GM18502 (cell line): ENCODE results near the gene KLHL22.
"Not testable (repeated sequence)": the region's sequence is repeated elsewhere in the genome, so short reads cannot be mapped to it uniquely, and the experiment has no call there.

ENCODE experiments used
- ATAC-seq: cut with Tn5 transposase; IDR thresholded peaks from one replicate; pipeline ENCODE4 v1.9.1; 2021; ENCODE audit warnings: mild to moderate bottlenecking; ENCODE audit not compliant: unreplicated experiment, poor library complexity

The KLHL22 gene, protein sequence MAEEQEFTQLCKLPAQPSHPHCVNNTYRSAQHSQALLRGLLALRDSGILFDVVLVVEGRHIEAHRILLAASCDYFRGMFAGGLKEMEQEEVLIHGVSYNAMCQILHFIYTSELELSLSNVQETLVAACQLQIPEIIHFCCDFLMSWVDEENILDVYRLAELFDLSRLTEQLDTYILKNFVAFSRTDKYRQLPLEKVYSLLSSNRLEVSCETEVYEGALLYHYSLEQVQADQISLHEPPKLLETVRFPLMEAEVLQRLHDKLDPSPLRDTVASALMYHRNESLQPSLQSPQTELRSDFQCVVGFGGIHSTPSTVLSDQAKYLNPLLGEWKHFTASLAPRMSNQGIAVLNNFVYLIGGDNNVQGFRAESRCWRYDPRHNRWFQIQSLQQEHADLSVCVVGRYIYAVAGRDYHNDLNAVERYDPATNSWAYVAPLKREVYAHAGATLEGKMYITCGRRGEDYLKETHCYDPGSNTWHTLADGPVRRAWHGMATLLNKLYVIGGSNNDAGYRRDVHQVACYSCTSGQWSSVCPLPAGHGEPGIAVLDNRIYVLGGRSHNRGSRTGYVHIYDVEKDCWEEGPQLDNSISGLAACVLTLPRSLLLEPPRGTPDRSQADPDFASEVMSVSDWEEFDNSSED

DNA sequence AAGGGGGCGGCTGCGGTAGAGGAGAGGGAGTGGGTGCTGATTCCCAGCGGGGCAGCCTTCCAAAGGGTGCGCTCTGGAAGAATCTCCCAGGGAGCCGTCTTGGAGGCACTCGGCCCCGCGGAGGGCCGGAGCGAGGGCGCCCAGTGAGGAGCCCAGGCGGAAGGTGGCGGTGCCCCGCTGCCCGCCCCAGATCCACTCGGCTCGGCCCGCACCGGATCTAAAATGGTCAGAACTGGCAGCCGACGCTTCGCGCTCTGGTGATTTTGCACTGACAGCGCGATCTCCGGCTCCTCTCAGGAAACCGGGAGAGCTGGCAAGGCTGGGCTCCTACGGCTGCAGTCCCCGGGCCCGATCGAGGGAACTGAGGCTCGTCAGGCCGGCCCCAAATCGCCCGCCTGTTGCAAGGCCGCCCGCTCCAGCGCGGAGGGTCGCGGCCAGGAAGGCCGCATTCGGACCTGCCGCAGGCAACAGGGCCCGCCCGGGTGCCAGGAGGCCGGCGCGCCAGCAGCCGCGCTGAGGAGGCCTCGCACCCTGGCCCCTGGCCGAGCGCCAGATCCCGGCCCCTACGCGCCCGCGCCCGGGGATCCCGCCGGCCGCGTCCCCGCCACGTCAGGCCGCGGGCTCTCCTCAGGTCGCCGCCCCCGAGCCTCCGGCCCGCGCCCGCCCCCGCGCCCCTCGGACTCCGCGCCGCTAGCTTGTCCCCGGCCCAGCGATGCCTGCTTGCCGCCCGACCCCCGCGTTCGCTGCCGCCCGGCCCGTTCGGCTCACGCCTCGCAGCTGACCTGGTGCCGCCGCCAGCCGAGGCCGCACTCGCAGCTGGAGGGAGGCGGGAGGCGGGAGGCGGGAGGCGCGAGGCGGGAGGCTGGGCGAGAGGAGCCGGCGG lies at the start of gene KLHL22:
KLHL22 (minus strand) TSS at position 818 of the 883 bp plus-strand sequence. CDS start 6,584 bp downstream, outside the sequence.
- peak; percentile 42 for ATAC-seq

- ATAC-seq: not testable (repeated sequence)
Observed at GRCh38 chr22:20545318-20545634, 49.7 kb upstream of the KLHL22 start.

GRCh38 chr22:20542736-20543135 lies 47.1 kb upstream of the KLHL22 start:
- no peak for ATAC-seq

DNA sequence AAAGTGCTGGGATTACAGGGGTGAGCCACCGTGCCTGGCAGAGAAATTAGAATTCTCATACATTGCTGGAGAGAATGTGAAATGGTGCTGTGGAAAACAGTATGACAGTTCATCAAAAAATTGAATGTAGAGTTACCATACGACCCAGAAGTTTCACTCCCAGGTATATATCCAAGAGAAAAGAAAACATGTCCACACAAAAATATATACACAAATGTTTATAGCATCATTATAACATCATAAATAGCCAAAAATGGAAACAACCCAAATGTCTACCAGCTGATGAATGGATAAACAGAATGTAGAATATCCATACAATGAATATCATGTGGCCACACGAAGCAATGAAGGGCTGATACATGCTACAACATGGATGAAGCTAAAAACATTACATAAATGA lies 46.5 kb upstream of the KLHL22 start:
- ATAC-seq: no peak

DNA sequence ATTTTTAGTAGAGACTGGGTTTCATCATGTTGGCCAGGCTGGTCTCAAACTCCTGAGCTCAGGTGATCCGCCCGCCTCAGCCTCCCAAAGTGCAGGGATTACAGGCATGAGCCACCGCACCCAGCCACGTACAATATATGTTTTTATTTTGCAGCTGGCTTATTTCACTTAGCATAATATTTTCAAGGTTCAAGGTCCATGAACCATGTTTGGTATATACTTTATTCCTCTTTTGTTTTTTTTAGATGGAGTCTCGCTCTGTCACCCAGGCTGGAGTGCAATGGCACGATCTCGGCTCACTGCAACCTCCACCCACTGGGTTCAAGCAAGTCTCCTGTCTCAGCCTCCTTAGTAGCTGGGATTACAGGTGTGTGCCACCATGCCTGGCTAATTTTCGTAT lies 43.3 kb upstream of the KLHL22 start:
- not testable (repeated sequence) for ATAC-seq

DNA sequence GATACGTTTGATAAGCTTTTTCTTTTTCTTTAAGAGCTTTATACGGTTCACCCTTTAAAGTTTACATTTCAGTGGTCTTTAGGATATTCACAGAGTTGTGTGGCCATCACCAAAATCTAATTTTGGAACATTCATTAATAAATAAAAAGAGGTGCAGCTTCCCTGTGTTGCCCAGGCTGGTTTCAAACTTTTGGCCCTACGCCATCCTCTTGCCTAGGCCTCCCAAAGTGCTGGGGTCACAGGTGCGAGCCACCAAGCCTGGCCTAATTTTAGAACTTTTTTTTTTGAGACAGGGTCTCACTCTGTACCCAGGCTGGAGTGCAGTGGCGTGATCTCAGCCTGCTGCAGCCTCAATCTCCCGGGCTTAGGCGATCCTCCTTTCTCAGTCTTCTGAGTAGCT lies 42.4 kb upstream of the KLHL22 start:
- no peak for ATAC-seq

- no peak for ATAC-seq
Observed at GRCh38 chr22:20537325-20537756, 41.7 kb upstream of the KLHL22 start.

DNA sequence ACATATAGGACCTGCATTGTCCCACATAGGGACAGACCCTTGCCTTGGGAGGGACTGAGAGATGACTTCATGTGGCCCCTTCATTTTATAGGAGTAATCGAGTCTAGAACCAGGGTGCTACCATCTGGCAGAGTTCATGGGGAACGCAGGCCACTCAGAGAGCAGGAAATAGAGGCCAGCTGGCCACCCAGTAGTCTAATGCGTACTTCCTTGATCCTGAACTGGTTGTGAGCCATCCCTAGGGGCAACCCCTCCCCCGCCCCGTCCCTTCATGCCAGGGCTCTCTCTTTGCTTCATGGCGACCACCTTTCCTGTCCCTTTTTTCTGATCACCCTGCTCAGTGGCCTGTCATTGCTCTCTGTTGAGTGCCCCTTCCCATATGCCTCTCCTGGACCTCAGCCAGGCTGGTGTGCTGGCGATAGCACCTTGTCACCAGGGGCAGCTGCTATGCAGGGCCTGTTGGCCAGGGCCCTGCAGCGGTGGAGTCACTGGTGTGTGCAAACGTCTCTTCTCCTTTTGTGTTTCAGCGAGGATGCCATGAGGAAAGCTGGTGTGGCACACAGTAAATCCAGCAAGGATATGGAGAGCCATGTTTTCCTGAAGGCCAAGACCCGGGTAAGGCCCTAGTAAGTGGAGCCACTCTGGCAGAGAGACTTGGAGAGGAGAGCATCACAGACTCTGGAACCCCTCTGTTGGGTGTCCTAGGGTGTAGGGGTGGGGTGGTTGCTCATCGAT lies 41.2 kb upstream of the KLHL22 start:
- ATAC-seq: no peak

DNA sequence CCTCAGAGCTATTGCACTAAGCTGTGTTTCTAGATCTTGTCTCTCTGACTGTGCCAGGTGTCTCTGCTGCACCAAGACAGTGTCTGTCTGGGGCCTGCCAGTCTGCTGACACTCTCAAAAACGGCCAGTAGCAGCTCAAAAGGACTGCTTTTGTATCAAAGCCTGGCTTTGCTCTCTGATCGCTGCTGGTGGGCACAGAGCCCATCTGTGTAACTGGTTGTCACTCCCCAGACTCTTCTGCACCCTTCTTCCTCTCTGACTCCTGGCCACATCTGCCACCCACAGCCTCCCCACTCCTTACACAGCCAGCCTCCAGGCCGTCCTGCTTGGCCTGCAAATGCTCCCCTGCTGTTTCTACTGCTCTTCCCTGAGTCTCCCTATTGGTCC lies 38.3 kb upstream of the KLHL22 start:
- ATAC-seq: no peak

DNA sequence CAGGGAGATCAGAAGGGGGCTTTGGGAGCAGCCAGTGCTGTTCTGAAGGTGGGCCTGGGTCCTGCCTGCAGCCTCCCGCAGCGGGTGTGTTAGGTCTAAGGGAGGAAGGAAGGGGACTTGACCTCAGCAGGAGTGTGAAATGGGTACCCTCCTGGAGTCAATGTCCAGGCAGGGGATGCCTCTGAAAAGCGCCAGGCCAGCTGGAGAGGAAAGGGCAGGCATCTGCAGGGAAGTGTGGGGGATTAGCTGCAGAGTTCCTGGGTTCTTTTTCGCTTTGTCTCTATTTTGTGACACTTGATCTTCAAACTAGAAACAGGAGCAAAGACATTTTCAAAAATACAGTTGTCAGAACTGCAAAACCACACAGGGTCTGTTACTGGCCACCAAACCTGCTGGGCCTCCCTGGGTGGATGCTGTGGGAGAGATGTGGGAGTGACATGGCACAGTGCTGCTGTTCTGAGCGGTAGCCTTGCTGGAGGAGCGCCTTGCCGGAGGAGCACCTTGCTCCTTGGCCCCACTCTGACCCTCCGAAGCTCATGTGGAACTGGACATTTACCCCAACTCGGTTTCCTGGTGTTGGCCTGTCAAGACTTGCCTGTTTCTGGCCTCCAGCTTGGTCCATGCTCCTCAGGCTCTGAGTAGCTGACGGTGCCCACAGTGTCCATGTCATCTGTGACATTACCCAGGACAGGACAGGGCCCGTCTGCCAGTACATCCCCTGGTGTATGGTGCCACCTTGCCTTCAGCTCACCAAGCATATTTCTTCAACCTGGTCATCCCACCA lies 37.7 kb upstream of the KLHL22 start:
- ATAC-seq: no peak

- ATAC-seq: no peak
Observed at GRCh38 chr22:20532256-20532993, 36.8 kb upstream of the KLHL22 start.

DNA sequence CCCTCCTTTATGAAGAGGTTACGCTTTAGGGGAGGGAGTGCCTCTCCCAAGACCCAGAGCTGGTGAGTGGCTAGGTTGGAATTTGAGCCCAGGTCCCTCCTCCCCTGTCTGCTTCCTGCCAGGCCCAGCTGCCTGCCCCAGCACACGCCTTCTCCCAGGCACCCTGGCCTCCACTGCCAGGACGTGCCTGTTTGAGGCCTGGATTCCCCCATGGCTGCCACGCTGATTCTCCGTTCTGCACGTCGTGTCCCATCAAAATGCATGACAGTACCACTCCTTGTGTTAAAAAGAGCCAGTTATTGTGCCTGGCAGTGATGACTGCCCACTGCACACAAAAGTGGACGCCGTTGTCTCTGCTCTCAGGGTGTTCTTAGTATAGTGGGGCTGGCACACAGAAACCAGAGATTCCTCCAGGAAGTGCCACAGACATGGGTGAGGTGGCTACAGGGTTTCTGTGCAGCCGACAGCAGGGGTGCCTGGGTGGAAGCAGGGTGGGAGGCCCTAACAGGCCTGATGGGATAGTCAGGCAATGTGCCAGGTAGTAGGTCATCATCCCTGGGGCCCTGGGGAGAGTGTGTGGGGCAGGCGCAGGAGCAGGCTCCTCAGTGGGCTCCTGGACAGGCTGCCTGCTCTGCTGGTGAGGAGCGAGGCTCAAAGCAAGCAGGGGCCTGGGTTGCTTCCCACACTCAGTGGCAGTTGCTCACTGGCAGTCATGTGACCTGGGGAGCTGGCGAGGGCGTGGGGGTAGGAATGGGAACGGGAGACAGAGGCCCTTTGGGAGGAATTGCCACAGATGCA lies 36.0 kb upstream of the KLHL22 start:
- no peak for ATAC-seq

DNA sequence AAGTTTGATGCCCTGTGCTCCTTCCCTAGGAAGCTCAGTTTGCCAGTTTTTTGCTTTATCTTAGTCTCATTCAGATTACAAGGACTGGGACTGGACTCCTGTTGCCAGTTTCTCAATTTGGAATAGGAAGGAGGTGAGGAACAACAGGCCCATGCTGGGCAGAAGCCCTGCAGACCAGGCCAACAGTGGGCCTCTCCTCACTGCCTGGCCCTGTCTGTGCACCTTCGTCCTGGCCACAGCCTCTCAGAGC lies 35.5 kb upstream of the KLHL22 start:
- no peak for ATAC-seq

DNA sequence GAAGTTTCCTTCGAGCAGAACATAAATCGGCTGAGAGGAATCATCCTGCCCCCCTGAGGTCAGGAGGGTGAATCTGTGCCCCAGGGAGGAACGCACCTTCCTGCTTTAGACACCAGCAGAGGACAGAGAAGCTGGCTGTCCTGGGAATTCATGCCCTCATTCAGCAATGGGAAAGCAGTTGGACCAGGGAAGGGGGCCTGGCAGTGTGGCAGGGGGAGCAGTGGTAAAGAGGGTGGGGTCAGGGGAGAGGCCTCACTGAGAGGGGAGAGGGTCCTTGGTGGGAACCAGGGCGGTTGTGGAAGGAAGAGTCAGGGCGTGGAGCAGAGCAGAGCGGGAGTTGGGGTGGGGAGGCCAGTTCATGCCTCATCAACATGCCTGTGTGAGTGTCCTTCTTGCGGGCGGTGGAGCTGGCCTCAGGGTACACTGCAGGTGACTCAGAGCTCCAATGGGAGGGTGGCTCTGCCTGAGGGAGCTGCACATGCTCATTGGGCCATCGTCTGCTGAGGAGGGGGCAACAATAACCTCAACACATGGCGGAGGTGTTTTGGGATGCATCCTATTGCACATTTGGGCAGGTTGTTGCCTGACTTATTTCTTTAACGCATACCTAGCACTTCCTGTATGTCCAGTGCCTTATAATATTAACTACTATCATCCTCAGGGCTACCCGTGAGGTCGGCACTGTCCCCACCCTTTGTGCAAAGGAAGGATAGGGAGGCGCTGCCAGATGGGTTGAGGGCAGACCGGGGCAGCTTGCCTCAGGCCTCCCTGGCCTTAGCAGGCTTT lies 35.0 kb upstream of the KLHL22 start:
- no peak for ATAC-seq

DNA sequence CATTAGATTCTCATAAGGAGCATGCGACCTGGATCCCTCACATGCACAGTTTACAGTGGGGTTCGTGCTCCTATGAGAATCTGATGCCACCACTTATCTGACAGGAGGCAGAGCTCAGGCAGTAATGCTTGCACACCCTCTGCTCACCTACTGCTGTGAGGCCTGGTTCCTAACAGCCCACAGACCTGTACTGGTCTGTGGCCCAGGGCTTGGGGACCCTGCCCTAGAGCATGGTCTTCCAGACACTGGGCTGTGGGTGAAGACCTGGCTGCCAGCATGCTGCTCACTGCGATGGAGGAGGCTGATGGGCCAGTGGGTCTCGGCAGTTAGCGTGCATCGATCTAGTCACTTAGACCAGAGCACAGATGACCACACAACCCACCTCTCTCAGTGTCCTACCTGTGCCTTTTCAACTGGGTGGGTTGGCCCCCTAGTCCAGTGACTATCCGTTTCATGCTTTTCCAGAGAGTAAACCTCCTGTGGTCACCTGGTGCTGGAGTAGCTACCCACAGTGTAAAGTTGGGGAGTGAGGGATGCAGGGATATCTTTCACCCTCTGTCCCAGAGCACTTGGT lies 32.9 kb upstream of the KLHL22 start:
- ATAC-seq: no peak

DNA sequence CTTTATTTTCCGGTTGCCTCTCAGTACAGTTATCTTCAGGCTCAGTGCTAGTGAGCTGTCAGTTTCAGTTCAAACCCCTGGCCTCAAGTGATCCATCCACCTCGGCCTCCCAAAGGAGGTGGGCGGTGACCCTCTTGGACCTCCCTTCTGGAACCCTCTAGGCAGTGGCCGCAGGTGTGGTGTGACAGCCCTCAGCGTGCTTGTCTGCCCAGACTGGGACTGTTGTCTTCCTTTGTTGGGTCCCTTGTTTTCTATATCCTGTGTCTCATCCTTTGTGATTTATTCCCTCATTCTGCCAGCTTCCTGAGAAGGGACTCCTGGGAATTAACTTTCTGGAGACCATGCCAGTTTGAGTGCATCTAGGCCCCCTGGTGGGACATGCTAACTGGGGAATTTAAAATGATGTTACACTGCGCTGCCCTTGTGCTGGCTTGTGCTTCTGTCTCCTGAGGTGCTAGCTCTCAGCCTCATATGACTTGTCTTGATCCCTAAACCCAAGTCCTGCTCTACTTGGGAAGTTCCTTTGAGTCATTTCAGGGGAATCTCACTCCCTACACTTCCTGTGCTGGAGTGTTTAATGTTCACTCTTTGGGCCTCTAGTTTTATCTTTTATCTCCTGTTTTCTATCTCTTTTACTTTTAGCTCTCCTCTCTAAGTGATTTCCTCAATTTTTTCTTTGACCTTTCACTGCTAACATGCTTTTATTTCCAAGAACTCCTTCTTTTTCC lies 31.2 kb upstream of the KLHL22 start:
- no peak for ATAC-seq

GRCh38 chr22:20526305-20526627 lies 30.7 kb upstream of the KLHL22 start:
- no peak for ATAC-seq
